Stimulated activated memory B cell treated with anti-CD40 and anti-IgM and Interleukin-4, amounts not matched to agents 10 μg/mL and 1 μg/mL and 100 μg/mL, for 72 hours (primary cell): Measurements from ENCODE around the gene LAMC1.

Experiments used
- ATAC-seq: fragments of 150-1000 bp; cut with Tn5 transposase; 2 replicates; pipeline ENCODE4 v1.10.0; 2021
- H3K27ac Mint-ChIP-seq: one replicate; pipeline ENCODE4 v1.8.0; 2022; ENCODE audit warnings: mild to moderate bottlenecking, mixed read lengths
- H3K27me3 Mint-ChIP-seq: one replicate; pipeline ENCODE4 v1.8.0; 2022; ENCODE audit warnings: mixed read lengths
- H3K36me3 Mint-ChIP-seq: one replicate; pipeline ENCODE4 v1.8.0; 2022; ENCODE audit warnings: mixed read lengths
- H3K4me1 Mint-ChIP-seq: one replicate; pipeline ENCODE4 v1.8.0; 2022; ENCODE audit warnings: mixed read lengths
- H3K4me3 Mint-ChIP-seq: one replicate; pipeline ENCODE4 v1.8.0; 2022; ENCODE audit warnings: mild to moderate bottlenecking, moderate library complexity, mixed read lengths
- H3K9me3 Mint-ChIP-seq: one replicate; pipeline ENCODE4 v1.8.0; 2022; ENCODE audit warnings: mixed read lengths

Gene LAMC1

DNA sequence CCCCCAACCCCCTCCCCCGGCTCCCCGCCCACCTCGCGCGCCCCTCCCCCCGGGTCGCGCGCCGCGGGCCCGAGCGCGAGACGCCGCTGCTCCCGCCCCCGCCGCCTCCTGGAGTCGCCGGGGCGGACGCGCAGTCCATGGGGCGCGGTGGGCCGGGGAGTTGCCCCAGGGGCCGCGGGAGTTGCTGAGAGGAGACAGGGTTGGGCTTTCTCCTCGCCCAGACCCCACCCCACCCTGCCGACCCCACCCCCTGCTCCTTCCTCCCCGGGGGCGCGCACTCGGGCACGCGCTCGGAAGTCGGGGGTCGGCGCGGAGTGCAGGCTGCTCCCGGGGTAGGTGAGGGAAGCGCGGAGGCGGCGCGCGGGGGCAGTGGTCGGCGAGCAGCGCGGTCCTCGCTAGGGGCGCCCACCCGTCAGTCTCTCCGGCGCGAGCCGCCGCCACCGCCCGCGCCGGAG, at the start of gene LAMC1:
Gene LAMC1, plus strand, starts transcription at position 275 of the 455 bp plus-strand sequence. CDS start 297 bp downstream, outside the sequence.
- ATAC-seq, result peak; percentile 74
- no peaks in the 10 kb centered on the region for H3K9me3 Mint-ChIP-seq
- no peaks in the 10 kb centered on the region for H3K36me3 Mint-ChIP-seq
- H3K4me3 Mint-ChIP-seq, result peak within 1 kb of the TSS; percentile 86
- peak within 1 kb of the TSS; percentile 74 for H3K27ac Mint-ChIP-seq
- peaks cover 40% of the 10 kb centered on the region for H3K4me1 Mint-ChIP-seq
- no peaks in the 10 kb centered on the region for H3K27me3 Mint-ChIP-seq

DNA sequence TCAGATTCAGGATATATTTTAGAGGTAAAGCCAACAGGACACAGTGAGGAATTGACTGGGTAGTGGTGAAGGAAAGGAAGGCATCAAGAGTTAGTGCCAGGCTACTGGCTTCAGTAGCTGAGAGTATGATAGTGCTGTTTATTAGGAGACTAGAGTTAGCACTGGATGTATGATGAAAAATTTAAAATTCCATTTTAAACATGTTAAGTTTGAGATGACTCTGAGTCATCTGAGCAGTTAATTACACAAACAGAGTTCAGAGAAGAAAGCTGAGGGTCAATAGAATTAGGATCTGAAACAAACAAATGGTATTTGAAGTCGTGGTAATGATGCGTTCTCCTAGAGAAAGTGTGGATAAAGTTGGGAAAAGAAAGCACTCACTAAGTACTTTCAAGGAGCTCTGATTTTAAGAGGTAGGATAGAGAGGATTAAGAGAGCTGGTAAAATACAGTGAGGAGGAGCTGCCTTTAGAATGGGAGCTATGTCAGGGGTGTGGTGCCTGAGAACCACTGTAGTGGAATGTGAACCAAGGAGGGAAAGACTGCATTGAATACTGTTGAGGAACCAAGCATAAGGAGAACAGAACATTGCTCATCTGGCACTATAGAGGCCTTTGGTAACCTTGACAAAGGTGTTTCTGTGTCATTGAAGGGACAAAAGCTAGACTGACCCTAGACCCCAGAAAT, 48.6 kb upstream of the LAMC1 start:
- Mint-ChIP-seq H3K9me3 (no peaks in the 10 kb centered on the region), H3K27ac (no peak overlapping the region), H3K4me1 (no peaks in the 10 kb centered on the region), H3K4me3 (no peak overlapping the region), H3K27me3 (no peaks in the 10 kb centered on the region), H3K36me3 (no peaks in the 10 kb centered on the region)
- no peak for ATAC-seq

DNA sequence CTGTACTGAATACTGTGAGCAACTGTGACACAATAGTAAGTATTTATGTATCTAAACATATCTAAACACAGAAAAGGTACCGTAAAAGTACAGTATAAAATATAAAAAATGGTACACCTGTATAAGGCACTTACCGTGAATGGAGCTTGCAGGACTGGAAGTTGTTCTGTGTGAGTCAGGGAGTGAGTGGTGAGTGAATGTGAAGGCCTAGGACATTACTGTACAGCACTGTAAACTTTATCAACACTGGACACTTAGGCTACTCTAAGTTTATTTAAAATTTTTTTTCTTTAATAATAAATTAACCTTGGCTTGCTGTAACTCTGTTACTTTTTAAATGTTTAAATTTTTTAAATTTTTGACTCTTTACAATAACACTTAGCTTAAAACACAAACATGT, 45.7 kb upstream of the LAMC1 start:
- Mint-ChIP-seq H3K27ac (no peak overlapping the region), H3K27me3 (no peaks in the 10 kb centered on the region), H3K4me1 (no peaks in the 10 kb centered on the region), H3K9me3 (no peaks in the 10 kb centered on the region), H3K4me3 (no peak overlapping the region), H3K36me3 (no peaks in the 10 kb centered on the region)
- ATAC-seq, result no peak

DNA sequence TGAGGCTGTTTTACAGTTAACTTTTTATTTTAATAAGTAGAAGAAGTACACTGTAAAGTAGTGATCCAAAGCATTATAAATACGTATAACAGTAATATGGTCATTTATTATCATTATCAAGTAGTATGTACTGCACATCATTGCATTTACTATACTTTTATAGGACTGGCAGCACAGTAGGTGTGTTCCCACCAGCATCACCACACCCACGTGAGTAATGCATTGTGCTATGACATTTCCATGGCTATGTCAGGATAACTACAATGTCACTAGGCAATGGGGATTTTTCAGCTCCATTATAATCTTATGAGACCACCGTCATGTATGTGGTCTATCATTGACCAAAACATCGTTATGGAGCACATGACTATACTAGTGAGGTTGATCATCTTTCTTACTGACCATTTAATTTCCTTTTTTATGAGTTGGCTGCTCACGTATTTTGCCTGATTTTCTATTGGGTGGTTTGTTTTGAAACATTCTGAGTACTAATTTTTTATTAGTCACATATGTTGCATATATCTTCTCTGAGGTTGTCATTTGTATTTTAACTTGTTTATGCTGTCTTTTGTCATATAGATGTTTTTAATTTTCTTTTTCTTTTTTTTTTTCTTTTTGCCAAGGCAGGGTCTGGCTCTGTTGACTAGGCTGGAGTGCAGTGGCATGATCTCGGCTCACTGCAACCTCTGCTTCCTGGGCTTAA, 44.9 kb upstream of the LAMC1 start:
- H3K4me1 Mint-ChIP-seq, result no peaks in the 10 kb centered on the region
- H3K27ac Mint-ChIP-seq, result no peak overlapping the region
- H3K36me3 Mint-ChIP-seq, result no peaks in the 10 kb centered on the region
- no peak overlapping the region for H3K4me3 Mint-ChIP-seq
- no peak for ATAC-seq
- no peaks in the 10 kb centered on the region for H3K9me3 Mint-ChIP-seq
- no peaks in the 10 kb centered on the region for H3K27me3 Mint-ChIP-seq

DNA sequence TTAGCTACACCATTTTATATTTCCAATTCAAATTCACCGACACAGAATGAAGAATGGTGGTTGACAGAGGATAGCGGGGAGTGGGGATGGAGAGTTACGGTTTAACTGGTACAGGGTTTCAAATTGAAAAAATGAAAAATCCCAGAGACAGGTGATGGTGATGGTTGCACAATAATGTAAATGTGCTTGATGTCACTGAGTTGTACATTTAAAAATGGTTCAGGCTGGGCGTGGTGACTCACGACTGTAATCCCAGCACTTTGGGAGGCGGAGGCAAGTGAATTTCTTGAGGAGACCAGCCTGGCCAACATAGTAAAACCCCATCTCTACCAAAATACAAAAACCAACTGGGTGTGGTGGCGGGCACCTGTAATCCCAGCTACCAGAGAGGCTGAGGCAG, 39.1 kb upstream of the LAMC1 start:
- Mint-ChIP-seq H3K9me3 (no peaks in the 10 kb centered on the region), H3K27me3 (peaks cover 15% of the 10 kb centered on the region)

DNA sequence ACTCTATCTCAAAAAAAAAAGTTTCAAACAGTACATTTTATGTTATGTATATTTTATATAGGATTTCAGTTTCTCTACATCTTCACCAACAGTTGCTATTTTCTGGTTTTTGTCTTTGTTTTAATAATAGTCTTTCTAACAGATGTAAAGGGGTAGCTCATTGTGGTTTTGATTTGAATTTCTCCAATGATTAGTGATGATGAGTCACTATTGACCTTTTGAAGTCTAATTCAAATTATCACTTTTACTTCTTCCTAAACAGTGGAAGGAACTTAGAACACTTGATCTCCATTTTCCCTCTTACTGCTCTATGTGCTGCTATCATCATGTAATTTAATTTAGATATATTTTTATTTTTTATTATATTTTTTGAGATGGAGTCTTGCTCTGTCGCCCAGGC, 38.6 kb upstream of the LAMC1 start:
- Mint-ChIP-seq H3K4me1 (peaks cover 13% of the 10 kb centered on the region), H3K27me3 (peaks cover 15% of the 10 kb centered on the region), H3K4me3 (no peak overlapping the region), H3K9me3 (no peaks in the 10 kb centered on the region), H3K36me3 (no peaks in the 10 kb centered on the region), H3K27ac (no peak overlapping the region)
- peak; percentile 41 for ATAC-seq

More for the DNA sequence above, 39.1 kb upstream of the LAMC1 start:
- H3K36me3 Mint-ChIP-seq, result no peaks in the 10 kb centered on the region
- H3K4me3 Mint-ChIP-seq, result no peak overlapping the region
- no peak for ATAC-seq
- H3K27ac Mint-ChIP-seq, result no peak overlapping the region
- peaks cover 13% of the 10 kb centered on the region for H3K4me1 Mint-ChIP-seq

DNA sequence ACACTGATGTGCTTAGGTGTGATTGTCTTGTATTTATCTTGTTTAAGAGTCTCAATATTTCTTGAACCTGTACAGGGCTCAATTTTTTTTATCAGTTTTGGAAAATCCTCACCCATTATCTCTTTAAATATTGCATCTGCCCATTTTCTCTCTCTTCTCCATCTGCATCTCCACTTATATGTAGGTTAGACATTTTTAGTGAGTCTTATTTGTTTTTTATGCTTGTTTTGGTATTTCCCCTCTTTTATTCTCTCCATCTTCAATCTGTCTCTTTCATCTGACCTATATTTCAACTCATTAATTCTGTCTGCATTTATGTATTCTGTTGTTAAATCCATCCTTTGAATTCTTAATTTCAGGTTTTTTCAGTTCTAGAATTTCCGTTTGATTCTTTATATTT, 37.3 kb upstream of the LAMC1 start:
- H3K36me3 Mint-ChIP-seq, result no peaks in the 10 kb centered on the region
- no peak overlapping the region for H3K4me3 Mint-ChIP-seq
- ATAC-seq, result no peak
- peaks cover 26% of the 10 kb centered on the region for H3K27me3 Mint-ChIP-seq
- H3K4me1 Mint-ChIP-seq, result peaks cover 13% of the 10 kb centered on the region
- H3K9me3 Mint-ChIP-seq, result no peaks in the 10 kb centered on the region
- H3K27ac Mint-ChIP-seq, result no peak overlapping the region

DNA sequence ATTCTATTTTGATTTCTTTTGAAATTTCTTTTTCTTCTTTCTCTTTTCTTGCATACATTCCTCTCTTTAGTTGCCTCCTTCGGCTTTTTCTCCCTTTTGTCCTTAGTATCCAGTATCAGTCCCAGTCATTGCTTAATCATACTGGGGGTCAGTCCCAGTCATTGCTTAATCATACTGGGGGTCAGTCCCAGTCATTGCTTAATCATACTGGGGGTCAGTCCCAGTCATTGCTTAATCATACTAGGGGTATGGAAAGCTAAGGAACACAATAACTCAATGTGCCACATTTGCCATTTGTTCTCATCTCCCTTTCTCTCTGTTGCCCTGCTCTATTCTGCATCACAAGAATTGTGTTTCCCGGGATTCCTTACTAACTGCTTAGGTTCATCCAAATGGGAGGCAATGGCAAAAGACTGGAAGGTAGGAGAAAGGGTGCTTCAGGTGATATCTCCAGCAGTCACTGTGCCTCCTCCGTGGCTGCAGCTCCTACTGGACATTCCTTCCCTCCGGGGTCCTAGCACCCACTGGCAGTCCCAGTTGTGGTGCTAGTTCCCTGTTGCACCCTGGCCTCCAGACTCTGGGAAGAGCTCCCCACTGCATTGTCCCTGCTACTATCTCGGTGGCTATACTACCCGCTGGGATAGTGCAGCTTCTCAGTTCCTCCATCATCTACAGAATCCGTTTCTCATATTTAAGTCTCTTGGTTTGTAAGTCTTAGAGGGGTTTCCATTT, 32.6 kb upstream of the LAMC1 start:
- no peak for ATAC-seq
- Mint-ChIP-seq H3K27me3 (peaks cover 32% of the 10 kb centered on the region), H3K4me3 (no peak overlapping the region), H3K4me1 (no peaks in the 10 kb centered on the region), H3K27ac (no peak overlapping the region), H3K36me3 (no peaks in the 10 kb centered on the region), H3K9me3 (no peaks in the 10 kb centered on the region)

DNA sequence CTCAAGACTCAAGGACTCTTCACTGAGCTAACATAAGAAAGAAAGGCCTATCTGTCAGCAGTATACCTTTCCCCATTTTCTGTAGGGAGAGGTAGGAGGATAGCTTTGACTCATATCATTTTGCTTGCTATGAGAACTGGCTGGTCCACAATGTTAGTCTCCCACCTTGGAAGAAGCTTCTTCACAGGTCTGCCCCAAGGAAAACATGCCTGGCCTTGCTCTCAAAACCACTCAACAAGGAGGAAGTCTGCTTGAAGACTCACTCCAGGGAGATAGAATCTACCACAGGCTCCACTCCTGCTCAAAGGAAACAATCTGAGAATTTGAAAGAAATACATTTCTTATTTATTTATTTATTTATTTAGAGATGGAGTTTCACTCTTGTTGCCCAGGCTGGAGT, 29.5 kb upstream of the LAMC1 start:
- H3K9me3 Mint-ChIP-seq, result no peaks in the 10 kb centered on the region
- H3K4me1 Mint-ChIP-seq, result no peaks in the 10 kb centered on the region
- no peak for ATAC-seq
- H3K36me3 Mint-ChIP-seq, result no peaks in the 10 kb centered on the region
- H3K27ac Mint-ChIP-seq, result no peak overlapping the region
- H3K4me3 Mint-ChIP-seq, result no peak overlapping the region
- peaks cover 23% of the 10 kb centered on the region for H3K27me3 Mint-ChIP-seq

DNA sequence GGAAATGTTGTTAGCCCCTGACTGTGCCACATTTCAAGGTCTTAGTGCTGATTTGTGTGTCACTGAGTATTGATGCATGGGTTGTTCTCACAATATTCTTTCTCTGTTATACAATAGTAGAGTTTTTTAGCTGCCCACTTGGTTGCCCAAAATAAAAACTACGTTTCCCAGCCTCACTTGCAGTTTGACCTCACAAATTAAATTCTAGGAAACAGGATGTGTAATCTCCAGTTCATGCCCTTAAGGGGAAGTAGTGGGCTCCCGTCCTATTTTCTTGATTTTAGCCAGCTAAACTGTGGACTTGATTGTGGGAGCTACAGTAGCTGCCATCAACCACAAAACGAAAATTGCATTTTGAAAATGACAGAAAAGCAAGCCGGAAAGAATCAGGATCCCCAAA, 27.3 kb upstream of the LAMC1 start:
- ATAC-seq, result no peak

DNA sequence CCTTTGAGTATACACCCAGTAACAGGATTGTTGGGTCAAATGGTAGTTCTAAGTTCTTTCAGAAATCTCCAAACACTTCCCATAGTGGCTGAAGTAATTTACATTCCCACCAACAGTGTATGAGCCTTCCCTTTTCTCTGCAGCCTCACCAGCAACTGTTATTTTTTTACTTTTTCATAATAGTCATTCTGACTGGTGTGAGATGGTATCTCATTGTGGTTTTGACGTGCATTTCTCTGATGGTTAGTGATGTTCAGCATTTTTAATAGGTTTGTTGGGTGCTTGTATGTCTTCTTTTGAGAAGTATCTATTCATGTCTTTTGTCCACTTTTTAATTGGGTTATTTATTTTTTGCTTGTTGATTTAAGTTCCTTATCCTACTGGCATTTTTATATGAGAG, 26.4 kb upstream of the LAMC1 start:
- Mint-ChIP-seq H3K4me1 (no peaks in the 10 kb centered on the region), H3K27me3 (peaks cover 11% of the 10 kb centered on the region), H3K27ac (no peak overlapping the region), H3K9me3 (no peaks in the 10 kb centered on the region), H3K36me3 (no peaks in the 10 kb centered on the region), H3K4me3 (no peak overlapping the region)
- no peak for ATAC-seq

More for the DNA sequence above, 27.3 kb upstream of the LAMC1 start:
- no peaks in the 10 kb centered on the region for H3K36me3 Mint-ChIP-seq
- no peak overlapping the region for H3K27ac Mint-ChIP-seq
- no peaks in the 10 kb centered on the region for H3K9me3 Mint-ChIP-seq
- H3K4me1 Mint-ChIP-seq, result no peaks in the 10 kb centered on the region
- no peak overlapping the region for H3K4me3 Mint-ChIP-seq
- peaks cover 13% of the 10 kb centered on the region for H3K27me3 Mint-ChIP-seq

DNA sequence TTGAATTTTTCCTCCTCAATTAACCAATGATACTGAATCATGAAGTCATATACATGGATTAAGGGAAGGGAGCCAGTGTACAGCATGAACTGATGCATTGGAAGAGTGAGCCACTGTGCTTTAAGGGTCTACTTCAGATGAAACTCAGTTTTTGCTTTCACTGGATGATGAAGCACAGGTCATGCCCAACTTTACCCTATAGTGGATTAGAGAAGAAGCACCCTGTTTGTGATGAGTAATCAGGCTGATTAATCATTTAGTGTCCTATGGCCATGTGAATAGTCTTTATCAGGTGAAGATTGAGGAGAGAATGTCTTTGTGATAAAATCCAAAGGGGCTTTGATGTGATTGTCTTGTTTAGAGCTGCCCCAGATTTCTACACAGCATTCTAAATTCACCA, 24.7 kb upstream of the LAMC1 start:
- Mint-ChIP-seq H3K9me3 (no peaks in the 10 kb centered on the region), H3K4me1 (no peaks in the 10 kb centered on the region), H3K27me3 (peaks cover 7% of the 10 kb centered on the region), H3K27ac (no peak overlapping the region), H3K36me3 (no peaks in the 10 kb centered on the region), H3K4me3 (no peak overlapping the region)
- no peak for ATAC-seq

DNA sequence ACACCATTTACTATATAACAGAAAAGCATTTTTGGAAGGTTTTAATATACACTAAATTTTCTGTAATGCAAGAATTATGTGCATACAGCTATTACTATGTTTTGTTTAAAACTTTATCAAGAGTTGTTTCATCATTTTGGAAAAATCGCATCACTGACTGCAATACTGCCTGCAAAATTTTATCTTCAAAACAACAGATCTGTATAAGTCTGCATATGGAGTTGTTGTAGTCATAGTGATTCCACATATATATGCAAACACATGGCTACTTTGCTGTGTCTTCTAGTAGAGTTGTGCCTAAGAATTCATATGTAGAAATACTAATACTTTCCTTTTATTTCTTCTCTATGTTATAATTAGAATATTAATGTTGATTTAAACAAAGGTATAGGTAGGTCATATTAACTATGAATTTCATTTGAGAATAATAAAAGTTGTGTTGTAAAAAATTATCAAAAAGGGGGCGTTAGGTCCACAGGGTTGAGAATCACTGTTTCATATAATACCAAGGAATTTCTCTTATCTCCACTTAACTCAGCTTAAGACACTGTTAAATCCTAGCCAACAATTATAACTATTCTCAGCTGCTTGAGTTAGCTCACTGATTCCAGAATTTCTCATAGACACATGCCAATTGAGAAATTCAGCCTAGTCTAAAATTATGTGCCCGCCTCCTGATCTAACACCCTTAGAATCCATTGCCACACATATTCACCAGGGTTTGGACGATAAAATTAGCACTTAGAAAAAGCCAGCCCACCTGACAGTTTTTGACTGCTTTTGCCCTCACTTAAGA, 22.9 kb upstream of the LAMC1 start:
- Mint-ChIP-seq H3K4me3 (no peak overlapping the region), H3K36me3 (no peaks in the 10 kb centered on the region), H3K9me3 (no peaks in the 10 kb centered on the region), H3K27me3 (peaks cover 7% of the 10 kb centered on the region), H3K4me1 (no peaks in the 10 kb centered on the region), H3K27ac (no peak overlapping the region)
- no peak for ATAC-seq

DNA sequence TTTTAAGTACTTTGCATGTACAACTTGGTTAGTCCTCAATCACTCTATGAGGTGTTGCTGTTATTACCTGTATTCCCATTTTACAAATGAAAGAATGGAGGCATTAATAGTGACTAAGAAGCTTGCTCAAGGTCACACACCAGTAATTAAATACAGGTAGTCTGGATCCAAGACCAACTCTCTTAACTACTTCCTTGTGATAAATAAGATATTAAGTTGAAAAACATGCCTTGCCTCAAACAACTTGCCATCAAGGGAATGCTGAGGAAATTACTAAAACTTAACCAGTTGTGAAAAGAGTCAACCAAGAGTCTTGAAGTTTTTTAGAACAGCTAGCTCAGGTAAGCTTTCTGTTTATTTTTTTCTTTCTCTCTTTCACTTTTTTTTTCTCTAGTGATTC, 21.0 kb upstream of the LAMC1 start:
- no peaks in the 10 kb centered on the region for H3K4me1 Mint-ChIP-seq
- H3K27me3 Mint-ChIP-seq, result peaks cover 17% of the 10 kb centered on the region
- ATAC-seq, result no peak
- peaks cover 3% of the 10 kb centered on the region for H3K9me3 Mint-ChIP-seq
- H3K36me3 Mint-ChIP-seq, result no peaks in the 10 kb centered on the region
- H3K27ac Mint-ChIP-seq, result no peak overlapping the region
- H3K4me3 Mint-ChIP-seq, result no peak overlapping the region

DNA sequence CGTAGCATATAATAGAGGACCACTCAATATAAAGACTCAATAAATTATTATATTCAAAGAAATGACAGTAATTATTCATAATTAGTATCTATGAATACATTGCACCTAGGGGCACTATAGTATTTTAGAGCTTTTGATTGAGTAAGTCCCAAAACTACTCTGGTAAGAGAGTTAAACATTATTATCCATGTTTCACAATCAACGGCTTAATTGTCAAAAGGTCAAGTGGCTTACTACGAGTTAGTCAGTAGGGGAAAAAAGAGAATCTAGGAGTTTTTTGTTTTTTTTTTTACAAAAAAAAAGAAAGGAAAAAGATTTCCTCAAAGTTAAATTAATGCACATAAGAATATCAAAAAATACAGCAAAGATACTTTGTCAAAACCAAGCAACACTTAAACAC, 20.4 kb upstream of the LAMC1 start:
- Mint-ChIP-seq H3K4me3 (no peak overlapping the region), H3K36me3 (no peaks in the 10 kb centered on the region), H3K9me3 (peaks cover 3% of the 10 kb centered on the region), H3K4me1 (no peaks in the 10 kb centered on the region), H3K27me3 (peaks cover 22% of the 10 kb centered on the region), H3K27ac (no peak overlapping the region)
- ATAC-seq, result no peak
